HL-60 (cell line): Measurements from ENCODE around the gene CHST3.

Experiments
- DNase-seq, 2 experiments: peaks; one replicate each; pipeline ENCODE4 v3.0.0-alpha.2; 2010 to 2020; ENCODE audit warnings: low read depth in 1 of 2, low spot score in 1 of 2
- H3K27ac ChIP-seq: fragments of 250-450 bp; sonication (Bioruptor Pico); replicated peaks from 2 replicates; pipeline ENCODE4 v1.5.1; 2020; ENCODE audit warnings: mild to moderate bottlenecking, moderate library complexity
- H3K27me3 ChIP-seq: fragments of 250-450 bp; sonication (Bioruptor Pico); 2 replicates; pipeline ENCODE4 v1.5.1; 2021; ENCODE audit warnings: mild to moderate bottlenecking, moderate library complexity; ENCODE audit not compliant: insufficient read depth, poor library complexity, severe bottlenecking
- H3K4me3 ChIP-seq: replicated peaks from 2 replicates; pipeline ENCODE4 v1.5.1; 2011; ENCODE audit warnings: mild to moderate bottlenecking, control low read depth, low read length; ENCODE audit not compliant: insufficient read depth
- GABPA ChIP-seq: IDR thresholded peaks from 2 replicates; pipeline ENCODE4 v1.6.1; 2012; ENCODE audit warnings: low read depth
- POLR2AphosphoS5 ChIP-seq: IDR thresholded peaks from 2 replicates; pipeline ENCODE4 v1.6.1; 2012; ENCODE audit warnings: low read depth
- REST ChIP-seq: IDR thresholded peaks from 2 replicates; pipeline ENCODE4 v1.6.1; 2012; ENCODE audit warnings: low read depth; ENCODE audit not compliant: insufficient replicate concordance
- SPI1 ChIP-seq: IDR thresholded peaks from 2 replicates; pipeline ENCODE4 v1.6.1; 2012; ENCODE audit warnings: low read depth, mild to moderate bottlenecking, borderline replicate concordance
- TF ChIP-seq, protein P1 (sequence below): IDR thresholded peaks from one replicate; pipeline ENCODE4 v1.5.1; 2011; ENCODE audit warnings: low read length, control low read depth, inconsistent platforms; ENCODE audit not compliant: insufficient read depth

Gene CHST3

GRCh38 chr10:71950683-71951082 lies 13.5 kb upstream of the CHST3 start:
- Histone ChIP-seq H3K27me3 (no peaks in the 10 kb centered on the region), H3K4me3 (no peak overlapping the region), H3K27ac (no peak overlapping the region)
- DNase-seq = no peak
- TF ChIP-seq, protein P1, sequence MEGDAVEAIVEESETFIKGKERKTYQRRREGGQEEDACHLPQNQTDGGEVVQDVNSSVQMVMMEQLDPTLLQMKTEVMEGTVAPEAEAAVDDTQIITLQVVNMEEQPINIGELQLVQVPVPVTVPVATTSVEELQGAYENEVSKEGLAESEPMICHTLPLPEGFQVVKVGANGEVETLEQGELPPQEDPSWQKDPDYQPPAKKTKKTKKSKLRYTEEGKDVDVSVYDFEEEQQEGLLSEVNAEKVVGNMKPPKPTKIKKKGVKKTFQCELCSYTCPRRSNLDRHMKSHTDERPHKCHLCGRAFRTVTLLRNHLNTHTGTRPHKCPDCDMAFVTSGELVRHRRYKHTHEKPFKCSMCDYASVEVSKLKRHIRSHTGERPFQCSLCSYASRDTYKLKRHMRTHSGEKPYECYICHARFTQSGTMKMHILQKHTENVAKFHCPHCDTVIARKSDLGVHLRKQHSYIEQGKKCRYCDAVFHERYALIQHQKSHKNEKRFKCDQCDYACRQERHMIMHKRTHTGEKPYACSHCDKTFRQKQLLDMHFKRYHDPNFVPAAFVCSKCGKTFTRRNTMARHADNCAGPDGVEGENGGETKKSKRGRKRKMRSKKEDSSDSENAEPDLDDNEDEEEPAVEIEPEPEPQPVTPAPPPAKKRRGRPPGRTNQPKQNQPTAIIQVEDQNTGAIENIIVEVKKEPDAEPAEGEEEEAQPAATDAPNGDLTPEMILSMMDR = no peak
- no peak for TF ChIP-seq GABPA
- TF ChIP-seq REST = no peak
- TF ChIP-seq POLR2AphosphoS5 = no peak
- TF ChIP-seq SPI1 = no peak

- Histone ChIP-seq H3K4me3 (no peak overlapping the region), H3K27me3 (no peaks in the 10 kb centered on the region), H3K27ac (no peak overlapping the region)
- no peak for DNase-seq
- TF ChIP-seq, protein P1 = no peak
- no peak for TF ChIP-seq SPI1
- TF ChIP-seq REST = no peak
- TF ChIP-seq GABPA = no peak
- no peak for TF ChIP-seq POLR2AphosphoS5
Observed at GRCh38 chr10:71952745-71953144, 11.4 kb upstream of the CHST3 start.

DNA sequence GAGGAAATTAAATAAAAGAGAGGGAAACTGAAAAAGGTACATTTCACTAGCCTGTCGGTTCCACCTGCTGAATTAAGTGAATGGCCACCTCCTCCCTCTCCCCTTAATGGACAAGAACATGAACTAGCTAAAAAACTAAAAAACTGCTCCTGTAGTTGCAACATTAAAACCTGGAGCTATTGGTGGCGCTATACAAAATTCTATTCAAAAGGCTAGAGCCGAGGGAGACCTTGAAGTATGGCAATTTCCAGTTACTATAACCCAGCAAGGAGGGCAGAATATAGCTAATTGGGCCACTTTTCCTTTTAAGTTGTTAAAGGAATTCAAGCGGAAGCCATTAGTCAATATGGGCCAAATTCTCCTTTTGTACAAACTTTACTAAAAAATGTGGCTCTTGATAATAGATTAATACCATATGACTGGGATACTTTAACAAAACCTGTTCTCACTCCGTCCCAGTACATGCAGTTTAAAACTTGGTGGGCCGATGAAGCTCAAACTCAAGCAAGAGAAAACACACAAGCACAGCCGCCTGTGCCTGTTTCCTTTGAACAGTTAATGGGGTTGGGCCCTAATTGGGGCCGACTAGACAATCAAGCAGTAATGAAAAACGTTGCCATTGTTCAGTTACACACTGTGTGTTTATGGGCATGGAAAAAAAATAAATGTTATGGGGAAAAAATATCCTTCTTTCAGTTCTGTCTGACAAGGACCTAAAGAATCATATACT lies 6.5 kb upstream of the CHST3 start:
- no peak for DNase-seq
- TF ChIP-seq, protein P1 = no peak
- TF ChIP-seq REST = no peak
- TF ChIP-seq POLR2AphosphoS5 = no peak
- no peak for TF ChIP-seq SPI1
- no peak for TF ChIP-seq GABPA
- peaks cover 6% of the 10 kb centered on the region for H3K27me3 ChIP-seq
- H3K4me3 ChIP-seq = no peak overlapping the region
- H3K27ac ChIP-seq = no peak overlapping the region
